GM18519 (cell line): ENCODE results near the gene AGFG2.
A peak's percentile ranks its signal among the peaks of the same experiment; 100 is the strongest.

Experiments
- ATAC-seq: cut with Tn5 transposase; IDR thresholded peaks from one replicate; pipeline ENCODE4 v1.9.1; 2021; ENCODE audit warnings: mild to moderate bottlenecking, moderate library complexity; ENCODE audit not compliant: unreplicated experiment, low FRiP score

Gene AGFG2

GRCh38 chr7:100584054-100584682, 45.2 kb downstream of the AGFG2 start:
- ATAC-seq: no peak

- no peak for ATAC-seq
Observed at GRCh38 chr7:100584683-100585510, 45.9 kb downstream of the AGFG2 start.

- no peak for ATAC-seq
Observed at GRCh38 chr7:100585511-100586265, 46.7 kb downstream of the AGFG2 start, which contains the start of gene LRCH4. TSS of gene LRCH4 (minus strand) at chr7:100586129. CDS start at chr7:100586100, 29 bp downstream.

- ATAC-seq: peak; percentile 80
Observed at GRCh38 chr7:100586266-100587025, 47.4 kb downstream of the AGFG2 start, which contains the start of gene FBXO24. TSS of gene FBXO24 (plus strand) at chr7:100586328. CDS start at chr7:100586626, 298 bp downstream.

GRCh38 chr7:100588438-100588837, 49.4 kb downstream of the AGFG2 start:
- ATAC-seq: no peak

GRCh38 chr7:100589341-100589947, 50.4 kb downstream of the AGFG2 start:
- ATAC-seq: no peak

- ATAC-seq: no peak
Observed at GRCh38 chr7:100590077-100590737, 51.2 kb downstream of the AGFG2 start.

- ATAC-seq: no peak
Observed at GRCh38 chr7:100591596-100591995, 52.6 kb downstream of the AGFG2 start.

GRCh38 chr7:100595188-100595587, 56.2 kb downstream of the AGFG2 start:
- no peak for ATAC-seq

- no peak for ATAC-seq
Observed at GRCh38 chr7:100598425-100598824, 59.4 kb downstream of the AGFG2 start.

GRCh38 chr7:100599911-100600729, 61.1 kb downstream of the AGFG2 start:
- no peak for ATAC-seq

GRCh38 chr7:100600730-100601038, 61.7 kb downstream of the AGFG2 start:
- ATAC-seq: no peak

GRCh38 chr7:100602889-100603725, 64.1 kb downstream of the AGFG2 start:
- ATAC-seq: no peak

- no peak for ATAC-seq
Observed at GRCh38 chr7:100603726-100604027, 64.7 kb downstream of the AGFG2 start.

GRCh38 chr7:100604028-100604975, 65.3 kb downstream of the AGFG2 start:
- ATAC-seq: no peak

- no peak for ATAC-seq
Observed at GRCh38 chr7:100604976-100605911, 66.2 kb downstream of the AGFG2 start.
